DOHH2 (cell line): ENCODE results near the gene PSMG3.

Source experiments
- H3F3A ChIP-seq: fragments of 200-600 bp; sonication (generic), shearing (Covaris generic); 2 replicates; pipeline ENCODE4 v1.6.0; 2016; ENCODE audit warnings: antibody characterized with exemption, mild to moderate bottlenecking; ENCODE audit not compliant: control insufficient read depth, insufficient read depth
- H3K27ac ChIP-seq: fragments of 200-600 bp; sonication (generic); 2 replicates; pipeline ENCODE4 v1.5.1; 2014; ENCODE audit warnings: low read depth, mild to moderate bottlenecking, low read length, moderate library complexity
- H3K27me3 ChIP-seq: fragments of 200-600 bp; sonication (generic); 2 replicates; pipeline ENCODE4 v1.6.1; 2014; ENCODE audit warnings: mild to moderate bottlenecking, low read length, mixed read lengths; ENCODE audit not compliant: control insufficient read depth
- H3K36me3 ChIP-seq: fragments of 200-600 bp; sonication (generic); 2 replicates; pipeline ENCODE4 v1.6.1; 2014; ENCODE audit warnings: mild to moderate bottlenecking, low read length, moderate library complexity, mixed read lengths; ENCODE audit not compliant: control insufficient read depth
- H3K4me1 ChIP-seq: fragments of 200-600 bp; sonication (generic); 2 replicates; pipeline ENCODE4 v1.6.1; 2014; ENCODE audit warnings: mild to moderate bottlenecking, low read length, mixed read lengths; ENCODE audit not compliant: control insufficient read depth
- H3K4me2 ChIP-seq: fragments of 200-600 bp; sonication (generic); 2 replicates; pipeline ENCODE4 v1.6.0; 2014; ENCODE audit warnings: mild to moderate bottlenecking, low read length, moderate library complexity
- H3K4me3 ChIP-seq: fragments of 200-600 bp; sonication (generic); 2 replicates; pipeline ENCODE4 v1.5.1; 2014; ENCODE audit warnings: mild to moderate bottlenecking, low read length, mixed read lengths
- H3K79me2 ChIP-seq: fragments of 200-600 bp; sonication (generic); 2 replicates; pipeline ENCODE4 v1.6.1; 2014; ENCODE audit warnings: mild to moderate bottlenecking, low read length, mixed read lengths; ENCODE audit not compliant: control insufficient read depth
- H3K9me2 ChIP-seq: fragments of 200-600 bp; sonication (generic); replicated peaks from 2 replicates; pipeline ENCODE4 v1.6.1; 2014; ENCODE audit warnings: mild to moderate bottlenecking, low read length, mixed read lengths; ENCODE audit not compliant: control insufficient read depth
- H3K9me3 ChIP-seq: fragments of 200-600 bp; sonication (generic); 2 replicates; pipeline ENCODE4 v1.6.1; 2014; ENCODE audit warnings: antibody characterized with exemption, low read length, mixed read lengths; ENCODE audit not compliant: control insufficient read depth, insufficient read depth
- H4K20me1 ChIP-seq: fragments of 200-600 bp; sonication (generic); 2 replicates; pipeline ENCODE4 v1.6.0; 2014; ENCODE audit warnings: low read depth, mild to moderate bottlenecking, antibody characterized with exemption, low read length, moderate library complexity; ENCODE audit not compliant: control insufficient read depth, insufficient read depth
- CTCF ChIP-seq: fragments of 200-600 bp; sonication (generic); IDR thresholded peaks from one replicate; pipeline ENCODE4 v1.5.1; 2014; ENCODE audit warnings: antibody characterized with exemption, mild to moderate bottlenecking, low read depth, low read length; ENCODE audit not compliant: poor library complexity, severe bottlenecking
- EZH2phosphoT487 ChIP-seq: fragments of 200-600 bp; sonication (generic); IDR thresholded peaks from 2 replicates; pipeline ENCODE4 v1.6.1; 2017; ENCODE audit warnings: borderline replicate concordance, mild to moderate bottlenecking, antibody characterized with exemption, low read length, moderate library complexity, mixed read lengths

The PSMG3 gene

GRCh38 chr7:1533547-1534329 is 36.1 kb downstream of the PSMG3 start:
- H3K4me2 ChIP-seq: peak overlapping the region; percentile 92
- peaks cover 9% of the 10 kb centered on the region; the same call in 1 of the 2 replicates for H3F3A ChIP-seq
- peaks cover 34% of the 10 kb centered on the region for H3K4me1 ChIP-seq
- TF ChIP-seq EZH2phosphoT487 (no peak), CTCF (no peak)
- H3K9me3 ChIP-seq: no peaks in the 10 kb centered on the region
- H3K4me3 ChIP-seq: peak overlapping the region; percentile 87
- peaks cover 85% of the 10 kb centered on the region for H3K79me2 ChIP-seq
- H3K36me3 ChIP-seq: peaks cover 69% of the 10 kb centered on the region
- H3K27ac ChIP-seq: peak overlapping the region; percentile 38; the same call in 1 of the 2 replicates
- no peaks in the 10 kb centered on the region for H3K27me3 ChIP-seq
- H4K20me1 ChIP-seq: peaks cover 22% of the 10 kb centered on the region
- no peaks in the 10 kb centered on the region for H3K9me2 ChIP-seq

DNA sequence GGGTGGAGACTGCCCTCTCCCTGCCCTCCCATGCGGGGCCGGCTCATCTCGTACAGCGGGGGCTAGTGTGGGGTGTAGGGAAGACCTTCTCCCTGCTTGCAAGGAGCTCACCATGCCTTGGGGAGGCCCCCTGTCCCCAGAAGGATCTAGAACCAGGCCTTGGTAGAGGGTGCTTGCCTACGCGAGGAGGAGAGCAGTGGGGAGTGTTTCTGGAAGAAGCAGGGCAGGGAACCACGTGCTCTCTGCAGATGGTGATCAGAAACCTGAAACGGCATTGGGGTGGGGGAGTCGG is 36.6 kb downstream of the PSMG3 start:
- H4K20me1 ChIP-seq: peaks cover 22% of the 10 kb centered on the region
- peak overlapping the region; percentile 38 for H3K27ac ChIP-seq
- H3K4me2 ChIP-seq: peak overlapping the region; percentile 92
- peaks cover 66% of the 10 kb centered on the region for H3K36me3 ChIP-seq
- TF ChIP-seq CTCF: no peak
- TF ChIP-seq EZH2phosphoT487: no peak
- no peaks in the 10 kb centered on the region for H3K9me3 ChIP-seq
- H3K9me2 ChIP-seq: no peaks in the 10 kb centered on the region
- H3F3A ChIP-seq: peaks cover 9% of the 10 kb centered on the region; the same call in 1 of the 2 replicates
- no peaks in the 10 kb centered on the region for H3K27me3 ChIP-seq
- H3K4me3 ChIP-seq: peak overlapping the region; percentile 87
- peaks cover 34% of the 10 kb centered on the region for H3K4me1 ChIP-seq
- peaks cover 80% of the 10 kb centered on the region for H3K79me2 ChIP-seq

- Histone ChIP-seq H3K79me2 (peaks cover 74% of the 10 kb centered on the region), H3K4me1 (peaks cover 34% of the 10 kb centered on the region), H3K27ac (peak overlapping the region; percentile 38), H3K9me3 (no peaks in the 10 kb centered on the region), H3F3A (peaks cover 9% of the 10 kb centered on the region; the same call in 1 of the 2 replicates), H3K9me2 (no peaks in the 10 kb centered on the region), H3K27me3 (no peaks in the 10 kb centered on the region), H3K4me3 (peak overlapping the region; percentile 87), H3K36me3 (peaks cover 61% of the 10 kb centered on the region), H3K4me2 (peak overlapping the region; percentile 92), H4K20me1 (peaks cover 17% of the 10 kb centered on the region)
- no peak for TF ChIP-seq EZH2phosphoT487
- no peak for TF ChIP-seq CTCF
Observed at GRCh38 chr7:1532456-1533254, 37.2 kb downstream of the PSMG3 start.
